Measurements from ENCODE around the gene ANTXRL. TPM values are rescaled to one million over a fixed set of nuclear protein-coding genes. Genes with fewer than 3 reads are reported as not detected.
"Not testable (repeated sequence)": the region's sequence is repeated elsewhere in the genome, so short reads cannot be mapped to it uniquely, and the experiment has no call there.

Gene ANTXRL
- total RNA-seq, 1 donor from 2014 or later, result not detected

- no peak for DNase-seq (ENCODE audit: low read depth)
Measured at GRCh38 chr10:46330894-46331293, 44.1 kb downstream of the ANTXRL start.

GRCh38 chr10:46365484-46365883, 78.7 kb downstream of the ANTXRL start:
- not testable (repeated sequence) for DNase-seq (ENCODE audit: low read depth)

GRCh38 chr10:46367209-46367608, 80.4 kb downstream of the ANTXRL start:
- not testable (repeated sequence) for DNase-seq (ENCODE audit: low read depth)

- not testable (repeated sequence) for DNase-seq (ENCODE audit: low read depth)
Measured at GRCh38 chr10:46367666-46368240, 81.0 kb downstream of the ANTXRL start.

- not testable (repeated sequence) for DNase-seq (ENCODE audit: low read depth)
Measured at GRCh38 chr10:46368956-46369355, 82.2 kb downstream of the ANTXRL start.

- DNase-seq (ENCODE audit: low read depth), result not testable (repeated sequence)
Measured at GRCh38 chr10:46374410-46374809, 87.6 kb downstream of the ANTXRL start.

- not testable (repeated sequence) for DNase-seq (ENCODE audit: low read depth)
Measured at GRCh38 chr10:46375406-46375805, 88.6 kb downstream of the ANTXRL start, which contains the start of gene ANXA8L1. Gene ANXA8L1 (plus strand): TSS chr10:46375776. CDS start chr10:46375852, 76 bp downstream.

- not testable (repeated sequence) for DNase-seq (ENCODE audit: low read depth)
Measured at GRCh38 chr10:46377022-46377421, 90.2 kb downstream of the ANTXRL start.

GRCh38 chr10:46377651-46378050, 90.9 kb downstream of the ANTXRL start:
- not testable (repeated sequence) for DNase-seq (ENCODE audit: low read depth)

GRCh38 chr10:46378108-46378507, 91.3 kb downstream of the ANTXRL start:
- DNase-seq (ENCODE audit: low read depth), result not testable (repeated sequence)

GRCh38 chr10:46379233-46379848, 92.5 kb downstream of the ANTXRL start:
- not testable (repeated sequence) for DNase-seq (ENCODE audit: low read depth)

Other genes starting within 250 kb of the ANTXRL start
- not detected in 2 replicates for gene MSMB, start 240.7 kb upstream of the ANTXRL start, total RNA-seq
- gene ANXA8L1, start 88.8 kb downstream of the ANTXRL start, total RNA-seq, result 1.6 TPM in 1 of 2 replicates, not detected in the other
- gene NPY4R, start 179.0 kb downstream of the ANTXRL start, total RNA-seq, result 1.9 TPM in 1 of 2 replicates, not detected in the other